ENCODE data around the gene S100P. TPM values are rescaled to one million over a fixed set of nuclear protein-coding genes. Genes with fewer than 3 reads are reported as not detected.

Gene S100P
- total and polyA plus RNA-seq, 8 donors, result 2.3 to 85.0 (median 4.8) TPM

GRCh38 chr4:6706173-6706572 is 12.5 kb downstream of the S100P start:
- no peak for DNase-seq
- intact Hi-C loops (cut with DNase I), result no loop called here
- no peak overlapping the region for H3K27ac ChIP-seq
- H3K4me3 ChIP-seq, result no peak overlapping the region
- peaks cover 26 to 62% of the 10 kb centered on the region in 2 donors for H3K4me1 ChIP-seq
- no peaks in the 10 kb centered on the region for H3K27me3 ChIP-seq
- ATAC-seq, result no peak
- peaks cover 0 to 19% of the 10 kb centered on the region in 2 donors for H3K36me3 ChIP-seq
- TF ChIP-seq CTCF (IDR thresholded peaks at IDR 0.05), result no peak
- no peaks in the 10 kb centered on the region for H3K9me3 ChIP-seq

GRCh38 chr4:6709230-6710114 is 15.8 kb downstream of the S100P start, which contains the start of gene MRFAP1L1:
MRFAP1L1 (minus strand) TSS chr4:6709865; CDS start chr4:6709629, 236 bp downstream.
- DNase-seq (peak; percentile 92 to 97 (median 96)), ATAC-seq (peak; percentile 98)
- Histone ChIP-seq H3K4me1 (peaks cover 26 to 57% of the 10 kb centered on the region in 2 donors), H3K36me3 (peaks cover 0 to 10% of the 10 kb centered on the region in 2 donors), H3K4me3 (peak within 1 kb of the TSS; percentile 94 to 97), H3K27me3 (no peaks in the 10 kb centered on the region), H3K27ac (peak within 1 kb of the TSS; percentile 89 to 91), H3K9me3 (no peaks in the 10 kb centered on the region)
- TF ChIP-seq CTCF (IDR thresholded peaks at IDR 0.05), result no peak
- intact Hi-C loops (cut with DNase I), result no loop called here

GRCh38 chr4:6710282-6710681 is 16.6 kb downstream of the S100P start:
- Histone ChIP-seq H3K27me3 (no peaks in the 10 kb centered on the region), H3K36me3 (peaks cover 0 to 10% of the 10 kb centered on the region in 2 donors), H3K27ac (peak overlapping the region; percentile 51 to 89), H3K4me3 (peak overlapping the region; percentile 94 to 97), H3K4me1 (peaks cover 26 to 56% of the 10 kb centered on the region in 2 donors), H3K9me3 (no peaks in the 10 kb centered on the region)
- intact Hi-C loops (cut with DNase I), result no loop called here
- ATAC-seq, result peak; percentile 2
- no peak for TF ChIP-seq CTCF (IDR thresholded peaks at IDR 0.05)
- no peak for DNase-seq

- no peaks in the 10 kb centered on the region for H3K27me3 ChIP-seq
- no peak for ATAC-seq
- H3K36me3 ChIP-seq, result peaks cover 0 to 10% of the 10 kb centered on the region in 2 donors
- H3K4me1 ChIP-seq, result peaks cover 26 to 54% of the 10 kb centered on the region in 2 donors
- intact Hi-C loops (cut with DNase I), result no loop called here
- no peak for DNase-seq
- H3K27ac ChIP-seq, result peak overlapping the region in 1 of 2 donors; percentile 89
- H3K9me3 ChIP-seq, result no peaks in the 10 kb centered on the region
- H3K4me3 ChIP-seq, result no peak overlapping the region
- TF ChIP-seq CTCF (IDR thresholded peaks at IDR 0.05), result no peak
Measured at GRCh38 chr4:6710996-6711395, 17.3 kb downstream of the S100P start.

- intact Hi-C loops (cut with DNase I), result no loop called here
- no peak for TF ChIP-seq CTCF (IDR thresholded peaks at IDR 0.05)
- Histone ChIP-seq H3K27me3 (no peaks in the 10 kb centered on the region), H3K9me3 (no peaks in the 10 kb centered on the region), H3K4me3 (no peak overlapping the region), H3K36me3 (no peaks in the 10 kb centered on the region), H3K4me1 (peaks cover 14 to 40% of the 10 kb centered on the region in 2 donors), H3K27ac (no peak overlapping the region)
- ATAC-seq, result no peak
- no peak for DNase-seq
Measured at GRCh38 chr4:6714954-6715353, 21.3 kb downstream of the S100P start.

Measured in left lung (tissue), 10 donors.